Sigmoid colon (tissue), 4 donors: ENCODE measurements around the gene SMIM24.

Experiments
- CTCF ChIP-seq, 4 experiments: fragments of 450-650 bp in 3 of 4; fragments of 200-600 bp in 1 of 4; IDR thresholded peaks; one replicate each; pipeline ENCODE4 v1.5.1; 2016 to 2019; ENCODE audit warnings: antibody characterized with exemption in 4 of 4, mild to moderate bottlenecking in 3 of 4, moderate library complexity in 2 of 4
- EP300 ChIP-seq, 4 donors: sonication (generic); formaldehyde crosslinking; IDR thresholded peaks; one replicate each; pipeline ENCODE4 v1.6.1; 2017; ENCODE audit warnings: antibody characterized with exemption in 4 of 4
- POLR2A ChIP-seq, 2 donors: fragments of 450-650 bp; IDR thresholded peaks; one replicate each; pipeline ENCODE4 v1.6.1; 2016; ENCODE audit warnings: antibody characterized with exemption in 2 of 2, mild to moderate bottlenecking in 2 of 2, moderate library complexity in 2 of 2
- POLR2AphosphoS5 ChIP-seq, 4 donors: sonication (generic); formaldehyde crosslinking; IDR thresholded peaks; one replicate each; pipeline ENCODE4 v1.6.1; 2017; ENCODE audit warnings: antibody characterized with exemption in 4 of 4

GRCh38 chr19:3518659-3519058 lies 38.3 kb upstream of the SMIM24 start:
- TF ChIP-seq POLR2AphosphoS5 (IDR thresholded peaks at IDR 0.05) = no peak
- no peak for TF ChIP-seq CTCF (IDR thresholded peaks at IDR 0.05)
- TF ChIP-seq POLR2A (IDR thresholded peaks at IDR 0.05) = no peak
- no peak for TF ChIP-seq EP300 (IDR thresholded peaks at IDR 0.05)
